Measurements from ENCODE around the gene BCAS4.

The BCAS4 gene

GRCh38 chr20:50874111-50874757 is 79.4 kb downstream of the BCAS4 start:
- in situ Hi-C loops (cut with MboI; ENCODE audit: low pct_unique_long_range_greater_than_20kb, low sequenced_read_pairs, unreplicated experiment) = no loop called here
- DNase-seq (ENCODE audit: low spot score) = no peak
- TF ChIP-seq, protein P1, sequence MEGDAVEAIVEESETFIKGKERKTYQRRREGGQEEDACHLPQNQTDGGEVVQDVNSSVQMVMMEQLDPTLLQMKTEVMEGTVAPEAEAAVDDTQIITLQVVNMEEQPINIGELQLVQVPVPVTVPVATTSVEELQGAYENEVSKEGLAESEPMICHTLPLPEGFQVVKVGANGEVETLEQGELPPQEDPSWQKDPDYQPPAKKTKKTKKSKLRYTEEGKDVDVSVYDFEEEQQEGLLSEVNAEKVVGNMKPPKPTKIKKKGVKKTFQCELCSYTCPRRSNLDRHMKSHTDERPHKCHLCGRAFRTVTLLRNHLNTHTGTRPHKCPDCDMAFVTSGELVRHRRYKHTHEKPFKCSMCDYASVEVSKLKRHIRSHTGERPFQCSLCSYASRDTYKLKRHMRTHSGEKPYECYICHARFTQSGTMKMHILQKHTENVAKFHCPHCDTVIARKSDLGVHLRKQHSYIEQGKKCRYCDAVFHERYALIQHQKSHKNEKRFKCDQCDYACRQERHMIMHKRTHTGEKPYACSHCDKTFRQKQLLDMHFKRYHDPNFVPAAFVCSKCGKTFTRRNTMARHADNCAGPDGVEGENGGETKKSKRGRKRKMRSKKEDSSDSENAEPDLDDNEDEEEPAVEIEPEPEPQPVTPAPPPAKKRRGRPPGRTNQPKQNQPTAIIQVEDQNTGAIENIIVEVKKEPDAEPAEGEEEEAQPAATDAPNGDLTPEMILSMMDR (IDR thresholded peaks at IDR 0.05; ENCODE audit: extremely low read depth, insufficient read depth, missing control alignments) = no peak

- TF ChIP-seq, protein P1 (IDR thresholded peaks at IDR 0.05; ENCODE audit: extremely low read depth, insufficient read depth, missing control alignments) = no peak
- in situ Hi-C loops (cut with MboI; ENCODE audit: low pct_unique_long_range_greater_than_20kb, low sequenced_read_pairs, unreplicated experiment) = no loop called here
- DNase-seq (ENCODE audit: low spot score) = no peak
These were observed 80.2 kb downstream of the BCAS4 start for GRCh38 chr20:50874758-50875665.

- no peak for DNase-seq (ENCODE audit: low spot score)
- in situ Hi-C loops (cut with MboI; ENCODE audit: low pct_unique_long_range_greater_than_20kb, low sequenced_read_pairs, unreplicated experiment) = no loop called here
- TF ChIP-seq, protein P1 (IDR thresholded peaks at IDR 0.05; ENCODE audit: extremely low read depth, insufficient read depth, missing control alignments) = no peak
These were observed 81.3 kb downstream of the BCAS4 start for GRCh38 chr20:50876063-50876685.

DNA sequence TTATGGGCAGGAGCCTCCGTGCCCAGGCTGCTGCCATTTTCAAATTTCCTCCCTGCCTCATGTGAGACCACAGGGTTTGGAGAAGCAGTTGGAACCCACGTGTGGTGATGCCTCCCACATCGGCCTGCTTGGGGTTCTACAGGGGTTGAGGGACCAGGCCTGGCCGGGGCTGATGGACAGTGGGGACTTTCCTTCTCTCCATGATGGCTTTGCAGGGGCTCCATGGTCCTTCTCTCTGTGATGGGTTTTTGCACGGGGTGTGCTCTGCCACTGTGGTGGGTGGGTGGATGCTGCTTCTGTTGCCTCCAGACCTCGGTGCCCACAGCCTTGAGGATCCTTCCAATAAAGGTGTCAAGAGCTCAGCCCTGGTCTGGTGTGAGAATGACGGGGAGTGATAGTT is 82.0 kb downstream of the BCAS4 start:
- no peak for DNase-seq (ENCODE audit: low spot score)
- in situ Hi-C loops (cut with MboI; ENCODE audit: low pct_unique_long_range_greater_than_20kb, low sequenced_read_pairs, unreplicated experiment) = no loop called here
- TF ChIP-seq, protein P1 (IDR thresholded peaks at IDR 0.05; ENCODE audit: extremely low read depth, insufficient read depth, missing control alignments) = no peak

DNA sequence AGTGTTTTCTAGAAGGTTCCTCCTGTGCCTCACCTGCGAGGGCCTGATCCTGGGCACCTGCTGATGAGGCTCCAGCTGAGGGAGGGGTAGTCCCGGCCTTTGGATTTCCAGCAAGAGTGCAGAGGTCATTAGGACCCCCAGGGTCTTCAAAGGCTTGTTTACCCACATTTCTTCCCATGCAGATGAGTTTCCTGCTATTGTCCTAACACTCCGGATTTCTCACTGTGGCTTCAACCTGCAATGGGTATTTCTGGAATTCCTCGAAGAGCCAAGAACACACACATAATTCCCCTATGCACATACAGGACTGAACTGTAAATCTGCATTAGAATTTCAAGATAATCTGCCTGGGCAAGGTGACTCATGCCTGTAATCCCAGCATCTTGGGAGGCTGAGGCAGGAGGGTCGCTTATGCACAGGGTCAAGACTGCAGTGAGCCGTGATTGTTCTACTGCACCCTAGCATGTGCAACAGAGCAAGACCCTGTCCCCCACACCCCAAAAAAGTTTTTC is 82.4 kb downstream of the BCAS4 start:
- in situ Hi-C loops (cut with MboI; ENCODE audit: low pct_unique_long_range_greater_than_20kb, low sequenced_read_pairs, unreplicated experiment) = no loop called here
- TF ChIP-seq, protein P1 (IDR thresholded peaks at IDR 0.05; ENCODE audit: extremely low read depth, insufficient read depth, missing control alignments) = no peak
- no peak for DNase-seq (ENCODE audit: low spot score)
